Right lobe of liver (tissue), 4 donors: Measurements from ENCODE around the gene MTCL3.

Experiments used
- POLR2A ChIP-seq: fragments of 450-650 bp; IDR thresholded peaks from one replicate; pipeline ENCODE4 v1.6.1; 2017; ENCODE audit warnings: antibody characterized with exemption, mild to moderate bottlenecking
- TF ChIP-seq, protein P1 (sequence below), 4 donors: fragments of 200-600 bp in 3 of 4; fragments of 450-650 bp in 1 of 4; IDR thresholded peaks; one replicate each; pipeline versions ENCODE4 v1.5.1 to v1.8.0; 2016 to 2022; ENCODE audit warnings: antibody characterized with exemption in 4 of 4, mild to moderate bottlenecking in 2 of 4
- donor health status: DM: no; HTN: no; CAD: no.
- donor health status: DM: no; HTN: no; CAD: no.
- donor health status: DM: no; HTN: yes; CAD: no.

DNA sequence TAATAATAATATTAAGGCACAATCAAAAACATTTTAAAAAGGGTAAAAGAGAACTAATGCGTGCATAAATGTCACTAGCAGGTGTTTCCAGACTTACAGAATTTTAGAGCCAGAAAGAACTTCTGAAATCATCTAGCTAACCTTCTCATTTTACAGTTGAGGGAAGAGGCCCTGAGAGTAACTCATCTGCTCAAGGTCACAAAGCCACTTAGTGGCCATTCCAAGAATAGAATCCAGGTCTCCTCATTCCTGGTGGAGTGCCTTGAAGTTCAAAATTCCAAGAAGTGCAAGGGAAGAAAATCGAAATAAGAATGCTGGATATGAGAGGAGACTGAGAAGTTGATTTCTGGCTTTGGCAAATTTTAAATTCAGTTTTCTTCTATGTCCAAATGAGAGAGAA is 56.8 kb downstream of the MTCL3 start:
- TF ChIP-seq, protein P1, sequence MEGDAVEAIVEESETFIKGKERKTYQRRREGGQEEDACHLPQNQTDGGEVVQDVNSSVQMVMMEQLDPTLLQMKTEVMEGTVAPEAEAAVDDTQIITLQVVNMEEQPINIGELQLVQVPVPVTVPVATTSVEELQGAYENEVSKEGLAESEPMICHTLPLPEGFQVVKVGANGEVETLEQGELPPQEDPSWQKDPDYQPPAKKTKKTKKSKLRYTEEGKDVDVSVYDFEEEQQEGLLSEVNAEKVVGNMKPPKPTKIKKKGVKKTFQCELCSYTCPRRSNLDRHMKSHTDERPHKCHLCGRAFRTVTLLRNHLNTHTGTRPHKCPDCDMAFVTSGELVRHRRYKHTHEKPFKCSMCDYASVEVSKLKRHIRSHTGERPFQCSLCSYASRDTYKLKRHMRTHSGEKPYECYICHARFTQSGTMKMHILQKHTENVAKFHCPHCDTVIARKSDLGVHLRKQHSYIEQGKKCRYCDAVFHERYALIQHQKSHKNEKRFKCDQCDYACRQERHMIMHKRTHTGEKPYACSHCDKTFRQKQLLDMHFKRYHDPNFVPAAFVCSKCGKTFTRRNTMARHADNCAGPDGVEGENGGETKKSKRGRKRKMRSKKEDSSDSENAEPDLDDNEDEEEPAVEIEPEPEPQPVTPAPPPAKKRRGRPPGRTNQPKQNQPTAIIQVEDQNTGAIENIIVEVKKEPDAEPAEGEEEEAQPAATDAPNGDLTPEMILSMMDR (IDR thresholded peaks at IDR 0.05), result no peak
- TF ChIP-seq POLR2A, result no peak
